Glutamatergic neuron (in vitro differentiated cells): ENCODE data around the gene PRKCA. TPM values are rescaled to one million over a fixed set of nuclear protein-coding genes. Genes with fewer than 3 reads are reported as not detected.

Source experiments
- DNase-seq: peaks from one replicate; pipeline ENCODE4 v3.0.0; 2022
- H3K27ac Mint-ChIP-seq: one replicate; pipeline ENCODE4 v1.8.0; 2020; ENCODE audit warnings: mild to moderate bottlenecking, mixed read lengths, inconsistent platforms; ENCODE audit not compliant: unreplicated experiment
- H3K27me3 Mint-ChIP-seq: one replicate; pipeline ENCODE4 v1.8.0; 2020; ENCODE audit warnings: mild to moderate bottlenecking, moderate library complexity, mixed read lengths, inconsistent platforms; ENCODE audit not compliant: unreplicated experiment
- H3K36me3 Mint-ChIP-seq: one replicate; pipeline ENCODE4 v1.8.0; 2020; ENCODE audit warnings: mild to moderate bottlenecking, mixed read lengths, inconsistent platforms; ENCODE audit not compliant: unreplicated experiment
- H3K4me1 Mint-ChIP-seq: one replicate; pipeline ENCODE4 v1.8.0; 2020; ENCODE audit warnings: mild to moderate bottlenecking, low read depth, mixed read lengths, inconsistent platforms; ENCODE audit not compliant: unreplicated experiment
- H3K4me3 Mint-ChIP-seq: one replicate; pipeline ENCODE4 v1.8.0; 2020; ENCODE audit warnings: mild to moderate bottlenecking, mixed read lengths, inconsistent platforms; ENCODE audit not compliant: unreplicated experiment
- H3K9me3 Mint-ChIP-seq: one replicate; pipeline ENCODE4 v1.8.0; 2020; ENCODE audit warnings: mild to moderate bottlenecking, moderate library complexity, mixed read lengths, inconsistent platforms; ENCODE audit not compliant: unreplicated experiment
- total RNA-seq: library from RNA; stranded (reverse); fragmentation: NEBNext Ultra II Directional; extraction: Animal tissue kit (Norgen Biotek cat#: 25700); gene quantifications from one replicate; pipeline ENCODE4 v1.2.1, GENCODE V29; 2021; ENCODE audit not compliant: unreplicated experiment
- TF ChIP-seq, protein P1 (sequence below): fragments of 200-600 bp; sonication (generic); IDR thresholded peaks from one replicate; pipeline ENCODE4 v1.5.0; 2021; ENCODE audit not compliant: partially characterized antibody, unreplicated experiment

The PRKCA gene
- total RNA-seq, 1 donor from 2014 or later: 2.2 TPM

DNA sequence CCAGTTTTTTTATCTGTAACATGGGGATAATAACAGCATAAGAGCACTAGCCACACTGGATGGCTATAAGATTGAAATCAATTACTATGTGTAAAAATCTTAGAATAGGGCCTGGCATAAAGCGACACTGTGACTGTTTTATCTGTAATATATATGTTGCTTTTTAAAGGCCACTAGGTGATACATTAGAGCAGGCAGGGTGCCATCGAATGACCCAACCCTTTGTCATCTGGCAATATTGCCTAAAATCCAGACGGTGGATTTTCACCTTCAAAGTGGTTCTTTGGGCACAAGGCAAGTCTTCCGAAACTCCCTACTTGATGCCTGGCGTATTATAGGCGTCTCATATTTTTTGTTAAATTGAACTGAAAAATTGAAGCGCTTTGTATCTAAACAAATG, 69.1 kb downstream of the PRKCA start:
- H3K9me3 Mint-ChIP-seq: no peaks in the 10 kb centered on the region
- no peak for DNase-seq
- no peaks in the 10 kb centered on the region for H3K36me3 Mint-ChIP-seq
- no peaks in the 10 kb centered on the region for H3K27me3 Mint-ChIP-seq
- TF ChIP-seq, protein P1, sequence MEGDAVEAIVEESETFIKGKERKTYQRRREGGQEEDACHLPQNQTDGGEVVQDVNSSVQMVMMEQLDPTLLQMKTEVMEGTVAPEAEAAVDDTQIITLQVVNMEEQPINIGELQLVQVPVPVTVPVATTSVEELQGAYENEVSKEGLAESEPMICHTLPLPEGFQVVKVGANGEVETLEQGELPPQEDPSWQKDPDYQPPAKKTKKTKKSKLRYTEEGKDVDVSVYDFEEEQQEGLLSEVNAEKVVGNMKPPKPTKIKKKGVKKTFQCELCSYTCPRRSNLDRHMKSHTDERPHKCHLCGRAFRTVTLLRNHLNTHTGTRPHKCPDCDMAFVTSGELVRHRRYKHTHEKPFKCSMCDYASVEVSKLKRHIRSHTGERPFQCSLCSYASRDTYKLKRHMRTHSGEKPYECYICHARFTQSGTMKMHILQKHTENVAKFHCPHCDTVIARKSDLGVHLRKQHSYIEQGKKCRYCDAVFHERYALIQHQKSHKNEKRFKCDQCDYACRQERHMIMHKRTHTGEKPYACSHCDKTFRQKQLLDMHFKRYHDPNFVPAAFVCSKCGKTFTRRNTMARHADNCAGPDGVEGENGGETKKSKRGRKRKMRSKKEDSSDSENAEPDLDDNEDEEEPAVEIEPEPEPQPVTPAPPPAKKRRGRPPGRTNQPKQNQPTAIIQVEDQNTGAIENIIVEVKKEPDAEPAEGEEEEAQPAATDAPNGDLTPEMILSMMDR: no peak
- peaks cover 4% of the 10 kb centered on the region for H3K4me1 Mint-ChIP-seq
- no peak overlapping the region for H3K27ac Mint-ChIP-seq
- H3K4me3 Mint-ChIP-seq: no peak overlapping the region

DNA sequence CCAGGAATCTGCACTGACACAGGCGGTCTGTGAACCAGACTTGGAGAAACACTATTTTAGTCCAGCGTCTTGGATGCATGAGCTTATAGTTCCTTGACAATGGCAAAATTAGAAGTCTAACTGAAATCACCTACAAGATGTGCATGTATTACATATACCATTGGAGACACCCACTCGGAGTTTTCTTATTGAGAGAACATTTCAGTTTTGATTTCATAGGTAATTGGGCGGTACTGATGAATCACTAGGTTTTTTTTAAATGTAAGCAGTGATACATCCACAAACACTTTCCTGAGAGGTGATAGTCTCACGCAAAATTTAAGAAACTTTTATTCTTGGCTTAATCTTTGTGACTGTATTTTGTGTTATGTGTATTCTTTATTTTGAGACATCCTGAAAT, 69.8 kb downstream of the PRKCA start:
- TF ChIP-seq, protein P1: no peak
- DNase-seq: no peak
- no peaks in the 10 kb centered on the region for H3K27me3 Mint-ChIP-seq
- H3K27ac Mint-ChIP-seq: no peak overlapping the region
- H3K4me3 Mint-ChIP-seq: no peak overlapping the region
- H3K4me1 Mint-ChIP-seq: peaks cover 4% of the 10 kb centered on the region
- no peaks in the 10 kb centered on the region for H3K36me3 Mint-ChIP-seq
- H3K9me3 Mint-ChIP-seq: no peaks in the 10 kb centered on the region

DNA sequence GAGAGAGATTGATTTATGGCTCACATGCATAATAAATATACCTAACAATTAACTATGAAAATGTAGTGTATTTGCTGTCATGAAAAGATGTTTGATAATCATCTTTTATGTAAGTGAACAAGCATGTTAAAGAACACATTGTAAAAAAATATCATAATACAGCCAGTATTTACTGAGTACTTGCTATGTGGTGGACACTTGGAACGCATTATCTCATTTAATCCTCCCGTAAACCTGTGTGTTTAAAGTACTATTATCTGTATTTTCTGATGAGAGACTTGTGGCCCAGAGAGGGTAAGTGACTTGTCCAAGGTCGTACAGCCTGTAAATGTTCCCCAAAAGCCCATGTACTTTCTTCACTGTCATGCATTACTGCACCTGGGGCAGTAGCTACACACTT, 70.7 kb downstream of the PRKCA start:
- DNase-seq: no peak
- TF ChIP-seq, protein P1: no peak
- Mint-ChIP-seq H3K36me3 (no peaks in the 10 kb centered on the region), H3K27ac (no peak overlapping the region), H3K4me1 (peaks cover 4% of the 10 kb centered on the region), H3K4me3 (no peak overlapping the region), H3K9me3 (no peaks in the 10 kb centered on the region), H3K27me3 (no peaks in the 10 kb centered on the region)

DNA sequence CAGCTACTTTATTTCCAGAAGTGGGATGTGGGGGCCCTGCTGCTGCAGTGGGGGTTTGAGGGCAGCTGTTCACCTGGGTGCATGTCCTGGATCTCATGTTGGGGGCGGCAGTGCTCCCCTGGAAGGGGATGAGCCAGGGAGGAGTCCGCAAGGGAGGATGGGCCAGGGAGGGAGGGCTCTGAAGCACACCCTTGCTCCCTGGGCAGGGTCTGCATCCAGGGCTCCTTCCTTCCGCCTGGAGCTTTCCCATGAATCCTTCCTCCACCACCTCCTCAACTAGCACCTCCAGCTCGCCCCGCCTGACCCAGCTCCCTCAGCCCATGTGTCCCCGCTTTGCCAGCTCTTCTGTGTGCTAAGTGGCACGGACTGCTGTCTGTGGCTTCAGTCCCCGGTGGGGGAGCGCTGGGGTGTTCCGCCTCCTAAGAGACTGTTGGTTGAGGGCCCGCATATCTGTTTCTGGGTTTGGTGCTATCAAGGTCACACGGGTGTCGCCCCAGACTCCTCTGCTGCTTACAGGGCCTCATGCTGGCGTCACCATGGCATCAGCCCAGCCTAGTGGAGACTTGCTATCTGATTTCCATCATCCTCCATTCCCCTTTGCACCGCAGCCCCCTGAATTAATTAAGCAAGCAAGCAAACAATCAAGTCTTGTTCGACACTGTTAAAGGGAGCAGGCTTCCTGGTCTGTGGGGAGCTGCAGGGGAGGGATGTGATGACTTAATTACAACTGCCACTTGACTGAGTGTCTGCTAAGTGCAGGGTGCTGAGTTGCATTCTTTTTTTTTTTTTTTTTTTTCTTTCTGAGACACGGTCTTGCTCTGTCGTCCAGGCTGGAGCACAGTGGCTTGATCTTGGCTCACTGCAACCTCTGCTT, 71.8 kb downstream of the PRKCA start:
- no peaks in the 10 kb centered on the region for H3K9me3 Mint-ChIP-seq
- H3K27ac Mint-ChIP-seq: peak overlapping the region; percentile 33
- DNase-seq: peak; percentile 24
- H3K27me3 Mint-ChIP-seq: no peaks in the 10 kb centered on the region
- no peak overlapping the region for H3K4me3 Mint-ChIP-seq
- H3K36me3 Mint-ChIP-seq: no peaks in the 10 kb centered on the region
- TF ChIP-seq, protein P1: no peak
- peaks cover 4% of the 10 kb centered on the region for H3K4me1 Mint-ChIP-seq

DNA sequence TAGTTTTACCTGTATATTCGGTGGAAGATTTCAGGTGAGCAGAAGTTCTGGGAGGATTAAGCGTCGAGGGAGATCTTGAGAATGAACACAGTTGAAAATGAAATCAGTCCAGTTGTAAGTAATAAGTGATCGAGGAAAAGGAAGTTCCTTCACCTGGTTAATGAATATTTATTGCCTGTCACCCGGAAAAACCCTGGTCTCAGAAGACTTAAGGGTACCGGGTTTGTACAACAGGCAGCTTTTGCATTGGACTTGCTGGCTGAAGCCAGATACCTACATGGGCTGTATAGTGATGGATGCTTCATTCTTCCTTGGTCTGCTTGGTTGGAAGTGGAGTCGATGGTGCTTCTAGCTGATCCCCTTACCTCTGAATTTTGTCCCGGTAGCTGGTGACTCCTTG, 72.7 kb downstream of the PRKCA start:
- Mint-ChIP-seq H3K36me3 (no peaks in the 10 kb centered on the region), H3K27ac (no peak overlapping the region)

More for the DNA sequence above, 72.7 kb downstream of the PRKCA start:
- no peaks in the 10 kb centered on the region for H3K27me3 Mint-ChIP-seq
- H3K9me3 Mint-ChIP-seq: no peaks in the 10 kb centered on the region
- H3K4me3 Mint-ChIP-seq: no peak overlapping the region
- H3K4me1 Mint-ChIP-seq: peaks cover 4% of the 10 kb centered on the region
- no peak for DNase-seq
- TF ChIP-seq, protein P1: no peak
